Embryonic facial prominence (tissue), 1 donor: ENCODE results near the gene SRPRA.

Source experiments
- DNase-seq: peaks from one replicate; pipeline ENCODE4 v3.0.0-alpha.2; 2016; ENCODE audit errors: extremely low spot score

SRPRA gene

DNA sequence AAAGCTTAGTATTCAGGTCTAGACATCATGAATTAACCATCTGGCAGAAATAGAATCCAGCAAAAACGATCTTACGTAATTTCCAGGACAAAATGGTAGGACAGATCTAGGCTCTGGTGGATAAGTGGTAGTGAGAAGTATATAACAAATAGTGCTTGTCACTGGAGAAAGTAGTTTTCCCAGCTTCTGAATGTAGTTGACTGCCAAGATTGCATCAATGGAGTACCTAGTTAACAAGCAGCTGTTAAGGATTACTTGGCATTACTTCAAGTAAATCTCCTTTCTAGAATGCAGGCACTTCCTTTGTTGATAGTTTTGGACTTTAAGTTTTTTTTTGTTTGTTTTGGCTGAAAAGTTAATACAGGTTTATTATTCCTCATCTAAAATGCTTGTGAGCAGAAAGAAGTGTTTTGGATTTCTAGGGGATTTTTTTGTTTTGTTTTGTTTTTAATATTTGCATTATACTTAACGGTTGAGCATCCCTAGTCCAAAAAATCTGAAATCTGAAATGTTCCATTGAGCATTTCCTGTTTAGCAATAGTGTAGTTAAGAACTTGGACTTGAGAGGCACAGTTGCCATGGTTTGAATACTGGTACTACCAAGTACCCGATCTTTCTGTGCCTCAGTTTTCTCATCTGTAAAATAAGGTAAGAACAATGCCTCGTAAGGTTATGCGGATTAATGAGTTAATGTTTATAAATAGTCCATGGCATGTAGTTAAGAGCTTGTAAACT is 36.8 kb downstream of the SRPRA start:
- no peak for DNase-seq

DNA sequence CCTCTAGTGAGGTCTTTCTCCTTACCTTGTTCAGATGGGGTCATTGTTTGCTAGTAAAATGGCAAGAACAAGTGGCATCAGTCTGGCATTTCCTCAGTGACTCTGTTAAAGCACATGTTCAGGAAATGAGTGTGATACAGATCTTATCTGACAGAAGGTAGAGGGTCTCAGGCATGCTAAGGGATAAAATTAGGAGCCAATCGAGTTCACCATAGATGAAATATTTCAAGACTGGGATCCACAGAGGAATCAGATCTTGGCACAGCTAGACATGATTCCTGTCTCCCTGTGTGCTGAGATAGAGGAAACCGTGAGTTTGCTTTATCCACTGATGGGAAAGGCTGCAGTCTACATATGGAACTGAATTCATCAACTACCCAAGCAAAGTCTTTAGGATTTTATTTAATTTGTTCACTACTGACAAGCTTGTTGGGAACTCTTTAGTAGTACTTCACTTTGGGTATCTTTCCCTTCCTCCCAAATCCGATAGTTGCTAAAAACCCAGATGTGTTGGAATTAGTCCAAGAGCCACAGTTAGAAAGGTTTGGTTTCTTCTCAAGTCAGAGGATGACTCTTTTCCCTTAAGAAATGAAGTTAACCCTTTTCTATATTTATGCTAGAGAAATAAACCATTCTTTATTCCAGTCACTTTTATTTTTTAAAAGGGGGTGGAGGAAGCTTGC is 38.7 kb downstream of the SRPRA start:
- no peak for DNase-seq

- DNase-seq = no peak
Measured at GRCh38 chr11:126226334-126227084, 42.2 kb downstream of the SRPRA start.

DNA sequence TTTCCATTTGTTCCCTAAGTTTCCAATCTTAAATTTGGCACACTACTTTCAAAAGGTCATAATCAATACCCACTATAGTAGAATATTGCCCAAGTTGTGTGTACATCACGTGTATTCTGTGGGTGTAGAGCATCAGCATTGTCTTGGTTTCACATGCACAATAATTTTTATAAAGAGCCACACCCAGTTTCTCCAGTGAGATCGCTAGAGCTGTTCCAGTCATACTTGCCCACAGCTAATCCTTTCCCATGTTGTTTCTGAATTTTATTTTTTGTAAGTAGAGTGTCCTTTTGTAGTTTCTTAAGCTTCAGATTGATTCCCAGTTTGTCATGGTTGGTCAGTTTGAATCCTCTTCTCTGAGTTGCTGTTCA is 43.4 kb downstream of the SRPRA start:
- no peak for DNase-seq

DNA sequence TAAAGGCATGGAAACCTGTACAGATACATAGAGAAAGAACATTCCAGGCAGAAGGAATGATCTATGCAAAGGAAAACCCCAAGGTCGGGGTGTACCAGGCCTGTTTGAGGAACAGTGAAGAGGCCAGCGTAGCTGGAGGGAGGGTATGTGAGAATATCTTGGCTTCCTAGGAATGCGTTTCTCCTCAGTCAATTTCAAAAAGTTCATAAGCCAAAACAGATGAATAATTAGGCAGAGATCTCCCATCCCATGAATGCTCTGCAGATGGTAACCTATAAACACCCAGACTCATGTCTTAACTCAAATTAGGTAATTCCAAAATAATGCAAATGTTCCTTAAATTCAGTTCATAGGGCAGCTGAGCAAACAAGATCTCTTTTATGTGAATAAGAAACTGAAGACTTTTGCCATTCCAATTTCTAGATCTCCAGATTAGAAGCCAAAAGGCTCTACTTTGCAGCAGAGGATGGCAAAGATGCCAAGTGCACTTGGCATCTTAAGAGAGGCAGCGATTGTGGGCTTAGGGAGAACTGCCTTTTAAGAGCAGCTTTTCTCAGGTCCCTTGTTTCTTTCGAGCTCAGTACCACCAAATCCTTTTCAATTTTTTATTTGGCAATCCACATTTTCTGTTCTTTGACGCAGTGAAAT is 43.9 kb downstream of the SRPRA start:
- no peak for DNase-seq

DNA sequence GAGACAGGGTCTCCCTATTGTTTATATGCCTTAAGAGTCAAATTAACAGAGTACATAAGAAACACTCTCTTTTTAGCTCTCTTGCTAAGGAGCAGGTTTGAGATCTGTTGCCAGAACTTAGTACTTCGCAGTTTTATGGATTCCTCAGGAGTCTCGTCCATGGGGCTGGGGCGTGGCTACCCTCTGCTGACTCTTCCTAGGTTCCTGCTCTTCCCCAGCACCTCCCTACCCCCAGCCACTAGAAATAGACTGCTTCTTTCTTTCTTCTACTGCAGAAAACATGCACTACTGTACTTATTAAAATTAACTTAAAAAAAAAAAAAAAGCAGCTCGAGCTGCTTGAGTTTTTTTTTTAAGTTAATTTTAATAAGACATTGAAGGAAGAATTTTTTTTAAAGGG is 49.1 kb downstream of the SRPRA start:
- no peak for DNase-seq

DNA sequence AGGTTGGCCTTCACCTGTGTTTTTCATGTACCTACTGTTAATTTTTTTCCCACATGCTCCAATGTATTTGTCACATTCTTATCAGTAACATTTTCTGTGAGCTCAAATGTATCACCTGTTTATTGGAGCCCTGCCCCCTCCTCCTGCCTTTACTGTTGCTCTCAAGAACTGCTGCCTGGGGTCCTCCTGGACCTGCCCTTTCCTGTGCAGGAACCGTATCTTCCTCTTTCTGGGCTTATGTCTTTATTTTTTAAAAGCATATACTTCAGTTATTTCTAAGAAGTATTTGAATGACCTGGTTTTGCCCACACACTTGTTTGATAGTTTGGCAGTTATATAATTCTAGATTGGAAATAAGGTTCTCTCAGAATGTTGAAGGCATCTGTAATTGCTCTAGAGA is 51.2 kb downstream of the SRPRA start:
- no peak for DNase-seq

- no peak for DNase-seq
Measured at GRCh38 chr11:126216526-126217305, 52.0 kb downstream of the SRPRA start.

DNA sequence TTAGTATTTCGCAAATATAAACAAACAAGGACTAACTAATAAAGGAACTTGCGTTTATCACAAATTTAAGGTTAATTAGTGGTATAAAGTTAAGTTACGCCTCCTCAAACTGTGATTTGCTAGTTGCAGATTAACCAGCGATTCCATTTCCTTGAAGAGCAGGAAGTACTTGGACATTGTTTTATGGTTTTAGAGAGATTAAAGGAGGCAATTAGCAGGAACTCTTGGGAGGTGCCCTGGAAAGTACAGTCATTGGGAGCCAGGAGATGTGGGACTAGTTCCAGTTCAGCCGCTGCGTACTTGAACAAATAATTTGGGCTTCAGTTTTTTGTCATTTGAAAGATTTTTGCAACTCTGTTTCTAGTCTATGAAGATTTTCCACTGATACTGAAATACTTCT is 53.9 kb downstream of the SRPRA start:
- no peak for DNase-seq

DNA sequence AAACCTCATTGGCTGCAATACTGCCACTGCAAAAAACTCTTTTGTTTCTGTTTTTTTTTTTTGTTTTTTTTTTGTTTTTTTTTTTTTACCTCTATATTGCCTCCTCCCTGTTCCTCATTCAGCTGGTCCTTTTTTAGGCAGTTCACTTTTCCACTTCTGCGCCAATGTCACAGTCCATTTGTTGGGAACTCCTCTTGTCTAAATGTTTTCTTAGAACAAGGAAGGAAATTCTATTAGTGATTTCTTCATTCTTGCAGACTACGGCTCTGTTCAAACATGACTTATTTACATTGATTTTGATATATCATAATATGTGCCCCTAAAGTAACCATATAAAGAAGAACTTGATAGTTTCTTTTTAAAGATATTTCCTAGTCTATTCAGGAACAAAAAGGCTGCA is 54.3 kb downstream of the SRPRA start:
- DNase-seq = no peak
